Karpas-422 (cell line): Measurements from ENCODE around the gene C12orf60. TPM values are rescaled to one million over a fixed set of nuclear protein-coding genes. Genes with fewer than 3 reads are reported as not detected.
A peak's percentile ranks its signal among the peaks of the same experiment; 100 is the strongest.

Experiments used
- DNase-seq: peaks from one replicate; pipeline ENCODE4 v3.0.0-alpha.2; 2015
- H2AFZ ChIP-seq: fragments of 200-600 bp; sonication (generic); 2 replicates; pipeline ENCODE4 v1.6.1; 2014; ENCODE audit warnings: antibody characterized with exemption, low read length, mixed read lengths
- H3K27ac ChIP-seq: fragments of 200-600 bp; sonication (generic); 2 replicates; pipeline ENCODE4 v1.5.1; 2014; ENCODE audit warnings: mild to moderate bottlenecking, low read length, moderate library complexity
- H3K27me3 ChIP-seq: fragments of 200-600 bp; sonication (generic); 2 replicates; pipeline ENCODE4 v1.6.1; 2014; ENCODE audit warnings: low read length, mixed read lengths
- H3K36me3 ChIP-seq: fragments of 200-600 bp; sonication (generic); 2 replicates; pipeline ENCODE4 v1.6.1; 2014; ENCODE audit warnings: low read length, mixed read lengths; ENCODE audit not compliant: insufficient read depth
- H3K4me1 ChIP-seq: fragments of 200-600 bp; sonication (generic); 2 replicates; pipeline ENCODE4 v1.6.1; 2014; ENCODE audit warnings: mild to moderate bottlenecking, low read length, mixed read lengths
- H3K4me2 ChIP-seq: fragments of 200-600 bp; sonication (generic); 2 replicates; pipeline ENCODE4 v1.6.1; 2014; ENCODE audit warnings: low read length, low read depth, mild to moderate bottlenecking; ENCODE audit not compliant: poor library complexity, severe bottlenecking
- H3K4me3 ChIP-seq: fragments of 200-600 bp; sonication (generic); 2 replicates; pipeline ENCODE4 v1.5.1; 2014; ENCODE audit warnings: mild to moderate bottlenecking, antibody characterized with exemption, low read length, mixed read lengths
- H3K79me2 ChIP-seq: fragments of 200-600 bp; sonication (generic); 2 replicates; pipeline ENCODE4 v1.6.1; 2014; ENCODE audit warnings: mild to moderate bottlenecking, low read length, mixed read lengths
- H3K9ac ChIP-seq: fragments of 200-600 bp; sonication (generic); 2 replicates; pipeline ENCODE4 v1.6.0; 2014; ENCODE audit warnings: low read length
- H3K9me2 ChIP-seq: fragments of 200-600 bp; sonication (generic), shearing (Covaris generic); replicated peaks from 2 replicates; pipeline ENCODE4 v1.6.0; 2014; ENCODE audit warnings: mild to moderate bottlenecking, low read length, moderate library complexity; ENCODE audit not compliant: insufficient read depth
- H3K9me3 ChIP-seq: fragments of 300-700, 200-600 bp; sonication (generic); 2 replicates; pipeline ENCODE4 v1.6.1; 2014; ENCODE audit warnings: low read length, mixed read lengths
- H4K20me1 ChIP-seq: fragments of 200-600 bp; sonication (generic); 2 replicates; pipeline ENCODE4 v1.6.1; 2014; ENCODE audit warnings: mild to moderate bottlenecking, antibody characterized with exemption, low read length, low read depth; ENCODE audit not compliant: insufficient read depth
- total RNA-seq: library from RNA; depleted of rRNA; stranded (reverse); fragments of >200 nt; shearing (Covaris generic); gene quantifications from 2 replicates; pipeline ENCODE4 v1.2.3, GENCODE V29; 2014; ENCODE audit warnings: low replicate concordance

The C12orf60 gene
- total RNA-seq, 1 experiment from 2014 or later = 0.52 TPM

- no peak within 1 kb of the TSS for H3K9ac ChIP-seq
- no peak within 1 kb of the TSS for H2AFZ ChIP-seq
- H3K9me2 ChIP-seq = no peaks in the 10 kb centered on the region
- no peak within 1 kb of the TSS for H3K27ac ChIP-seq
- no peaks in the 10 kb centered on the region for H3K36me3 ChIP-seq
- no peaks in the 10 kb centered on the region for H4K20me1 ChIP-seq
- no peak within 1 kb of the TSS for H3K4me3 ChIP-seq
- no peaks in the 10 kb centered on the region for H3K9me3 ChIP-seq
- H3K4me2 ChIP-seq = no peak within 1 kb of the TSS
- no peaks in the 10 kb centered on the region for H3K27me3 ChIP-seq
- DNase-seq = no peak
- H3K79me2 ChIP-seq = no peaks in the 10 kb centered on the region
- H3K4me1 ChIP-seq = no peaks in the 10 kb centered on the region
These were observed 40.0 kb downstream of the C12orf60 start, which contains the start of gene ART4 for GRCh38 chr12:14843425-14843887. Gene ART4 (minus strand): TSS chr12:14843526. CDS start chr12:14843113, 413 bp downstream.

GRCh38 chr12:14844401-14844800 is 40.9 kb downstream of the C12orf60 start:
- no peak overlapping the region for H2AFZ ChIP-seq

GRCh38 chr12:14845350-14845750 is 41.9 kb downstream of the C12orf60 start:
- no peak overlapping the region for H3K9ac ChIP-seq
- H2AFZ ChIP-seq = no peak overlapping the region
- H3K79me2 ChIP-seq = no peaks in the 10 kb centered on the region
- no peaks in the 10 kb centered on the region for H3K36me3 ChIP-seq
- H3K4me3 ChIP-seq = no peak overlapping the region
- H3K27ac ChIP-seq = no peak overlapping the region
- H3K27me3 ChIP-seq = no peaks in the 10 kb centered on the region
- H3K4me2 ChIP-seq = no peak overlapping the region
- H3K9me3 ChIP-seq = no peaks in the 10 kb centered on the region
- H4K20me1 ChIP-seq = no peaks in the 10 kb centered on the region
- no peaks in the 10 kb centered on the region for H3K4me1 ChIP-seq
- DNase-seq = peak; percentile 76
- no peaks in the 10 kb centered on the region for H3K9me2 ChIP-seq

More at GRCh38 chr12:14844401-14844800, 40.9 kb downstream of the C12orf60 start:
- Histone ChIP-seq H3K27ac (no peak overlapping the region), H3K4me3 (no peak overlapping the region), H4K20me1 (no peaks in the 10 kb centered on the region), H3K9me3 (no peaks in the 10 kb centered on the region), H3K36me3 (no peaks in the 10 kb centered on the region), H3K9me2 (no peaks in the 10 kb centered on the region), H3K4me1 (no peaks in the 10 kb centered on the region), H3K9ac (no peak overlapping the region), H3K79me2 (no peaks in the 10 kb centered on the region), H3K4me2 (no peak overlapping the region), H3K27me3 (no peaks in the 10 kb centered on the region)
- no peak for DNase-seq

GRCh38 chr12:14846042-14846587 is 42.6 kb downstream of the C12orf60 start:
- no peaks in the 10 kb centered on the region for H3K4me1 ChIP-seq
- no peak overlapping the region for H3K4me2 ChIP-seq
- H3K27ac ChIP-seq = no peak overlapping the region
- DNase-seq = no peak
- H2AFZ ChIP-seq = no peak overlapping the region
- no peaks in the 10 kb centered on the region for H3K79me2 ChIP-seq
- H3K27me3 ChIP-seq = no peaks in the 10 kb centered on the region
- H3K9me3 ChIP-seq = no peaks in the 10 kb centered on the region
- no peaks in the 10 kb centered on the region for H3K36me3 ChIP-seq
- no peaks in the 10 kb centered on the region for H4K20me1 ChIP-seq
- H3K9me2 ChIP-seq = no peaks in the 10 kb centered on the region
- no peak overlapping the region for H3K4me3 ChIP-seq
- no peak overlapping the region for H3K9ac ChIP-seq

GRCh38 chr12:14846876-14847580 is 43.6 kb downstream of the C12orf60 start:
- no peaks in the 10 kb centered on the region for H3K4me1 ChIP-seq
- H4K20me1 ChIP-seq = no peaks in the 10 kb centered on the region
- no peak overlapping the region for H3K4me3 ChIP-seq
- no peaks in the 10 kb centered on the region for H3K9me2 ChIP-seq
- H3K9ac ChIP-seq = no peak overlapping the region
- H2AFZ ChIP-seq = no peak overlapping the region
- no peaks in the 10 kb centered on the region for H3K79me2 ChIP-seq
- H3K27me3 ChIP-seq = no peaks in the 10 kb centered on the region
- no peaks in the 10 kb centered on the region for H3K9me3 ChIP-seq
- H3K4me2 ChIP-seq = no peak overlapping the region
- H3K27ac ChIP-seq = no peak overlapping the region
- DNase-seq = no peak
- no peaks in the 10 kb centered on the region for H3K36me3 ChIP-seq

- Histone ChIP-seq H3K27ac (no peak overlapping the region), H3K79me2 (no peaks in the 10 kb centered on the region), H2AFZ (no peak overlapping the region), H3K27me3 (no peaks in the 10 kb centered on the region), H3K4me3 (no peak overlapping the region), H3K36me3 (no peaks in the 10 kb centered on the region), H4K20me1 (no peaks in the 10 kb centered on the region), H3K4me1 (no peaks in the 10 kb centered on the region), H3K9me3 (no peaks in the 10 kb centered on the region), H3K9ac (no peak overlapping the region), H3K9me2 (no peaks in the 10 kb centered on the region), H3K4me2 (no peak overlapping the region)
- no peak for DNase-seq
These were observed 46.2 kb downstream of the C12orf60 start for GRCh38 chr12:14849661-14850060.

GRCh38 chr12:14850929-14851663 is 47.6 kb downstream of the C12orf60 start:
- Histone ChIP-seq H3K27ac (no peak overlapping the region), H3K9ac (no peak overlapping the region), H4K20me1 (no peaks in the 10 kb centered on the region), H3K9me2 (no peaks in the 10 kb centered on the region), H3K9me3 (no peaks in the 10 kb centered on the region), H3K36me3 (no peaks in the 10 kb centered on the region), H3K4me3 (no peak overlapping the region), H3K4me2 (no peak overlapping the region), H3K4me1 (no peaks in the 10 kb centered on the region), H3K27me3 (no peaks in the 10 kb centered on the region), H3K79me2 (no peaks in the 10 kb centered on the region), H2AFZ (no peak overlapping the region)
- no peak for DNase-seq

GRCh38 chr12:14852880-14853279 is 49.4 kb downstream of the C12orf60 start:
- Histone ChIP-seq H3K79me2 (no peaks in the 10 kb centered on the region), H3K4me2 (no peak overlapping the region), H4K20me1 (no peaks in the 10 kb centered on the region), H3K9me2 (no peaks in the 10 kb centered on the region), H3K4me3 (no peak overlapping the region), H3K36me3 (no peaks in the 10 kb centered on the region), H3K9me3 (no peaks in the 10 kb centered on the region), H3K27me3 (no peaks in the 10 kb centered on the region), H2AFZ (no peak overlapping the region), H3K27ac (no peak overlapping the region), H3K4me1 (no peaks in the 10 kb centered on the region), H3K9ac (no peak overlapping the region)
- no peak for DNase-seq
